B cell (primary cell): ENCODE results near the gene S100PBP. TPM values are rescaled to one million over a fixed set of nuclear protein-coding genes. Genes with fewer than 3 reads are reported as not detected.

ENCODE experiments used
- ATAC-seq: fragments of 200-7000 bp; cut with Tn5 transposase; one replicate; pipeline ENCODE4 v1.10.0; 2021; ENCODE audit warnings: low read depth, mild to moderate bottlenecking, moderate number of reproducible peaks, moderate library complexity
- CTCF ChIA-PET: fragments of 350-600 bp; sonication (Branson Sonifier 250); formaldehyde crosslinking; loops from one replicate; lab custom pipeline; 2021; ENCODE audit warnings: antibody characterized with exemption, inconsistent platforms; lab: Charles Lee
- POLR2A ChIA-PET: fragments of 350-600 bp; sonication (Branson Sonifier 250); formaldehyde crosslinking; loops from one replicate; lab custom pipeline; 2021; ENCODE audit warnings: antibody characterized with exemption; lab: Charles Lee
- DNase-seq: peaks from one replicate; pipeline ENCODE4 v3.0.0; 2013
- H2AFZ ChIP-seq: 2 replicates; pipeline ENCODE4 v1.6.1; 2012; ENCODE audit warnings: mild to moderate bottlenecking, low read depth, low read length; ENCODE audit not compliant: insufficient read depth, poor library complexity, severe bottlenecking
- H3K27ac ChIP-seq, 2 donors: 1 replicate in 1 of 2; 2 replicates in 1 of 2; pipeline ENCODE4 v1.5.1; 2012 to 2013; ENCODE audit warnings: low read length in 2 of 2, mild to moderate bottlenecking in 2 of 2, moderate library complexity in 1 of 2
- H3K27me3 ChIP-seq, 4 experiments: fragments of 200-600 bp in 1 of 4; sonication (generic) in 1 of 4; replicated peaks in 1 of 4; 1 replicate in 2 of 4; 2 replicates in 2 of 4; pipeline versions ENCODE4 v1.6.1 to v1.7.0; 2013 to 2016; ENCODE audit warnings: low read length in 3 of 4, mild to moderate bottlenecking in 2 of 4, mixed read lengths in 1 of 4, moderate library complexity in 1 of 4; ENCODE audit not compliant: insufficient read depth in 4 of 4, control insufficient read depth in 3 of 4; ENCODE audit errors: control extremely low read depth in 1 of 4
- H3K36me3 ChIP-seq, 2 experiments: replicated peaks in 1 of 2; 1 replicate in 1 of 2; 2 replicates in 1 of 2; pipeline versions ENCODE4 v1.6.1 to v1.7.1; 2013; ENCODE audit warnings: low read length in 1 of 2; ENCODE audit not compliant: insufficient read depth in 2 of 2, control insufficient read depth in 1 of 2; ENCODE audit errors: control extremely low read depth in 1 of 2, extremely low read depth in 1 of 2
- H3K4me1 ChIP-seq, 2 donors: fragments of 200-600 bp in 1 of 2; sonication (generic) in 1 of 2; 1 replicate in 1 of 2; 2 replicates in 1 of 2; pipeline versions ENCODE4 v1.5.1 to v1.6.1; 2013 to 2017; ENCODE audit warnings: low read length in 2 of 2; ENCODE audit not compliant: control insufficient read depth in 2 of 2, insufficient read depth in 2 of 2
- H3K4me2 ChIP-seq: replicated peaks from 2 replicates; pipeline ENCODE3; 2012; ENCODE audit warnings: mild to moderate bottlenecking, low read depth, low read length; ENCODE audit not compliant: poor library complexity, severe bottlenecking
- H3K4me3 ChIP-seq, 5 experiments: fragments of 200-600 bp in 1 of 5; sonication (generic) in 1 of 5; 1 replicate in 3 of 5; 2 replicates in 2 of 5; pipeline versions ENCODE4 v1.5.1 to v1.7.0; 2011 to 2016; ENCODE audit warnings: low read length in 4 of 5, mild to moderate bottlenecking in 4 of 5, low read depth in 2 of 5, control low read depth in 1 of 5, moderate library complexity in 1 of 5; ENCODE audit not compliant: insufficient read depth in 1 of 5; ENCODE audit errors: control extremely low read depth in 1 of 5, extremely low read depth in 1 of 5
- H3K79me2 ChIP-seq: fragments of 200-600 bp; sonication (generic); one replicate; pipeline ENCODE4 v1.6.0; 2016; ENCODE audit warnings: low read length; ENCODE audit not compliant: control insufficient read depth, insufficient read depth
- H3K9ac ChIP-seq: fragments of 200-600 bp; sonication (generic); 2 replicates; pipeline ENCODE4 v1.6.1; 2017; ENCODE audit warnings: mild to moderate bottlenecking, low read length, moderate library complexity
- H3K9me3 ChIP-seq, 3 donors: one replicate each; pipeline versions ENCODE4 v1.6.1 to v1.7.1; 2013; ENCODE audit warnings: low read length in 2 of 3; ENCODE audit not compliant: control insufficient read depth in 2 of 3, insufficient read depth in 1 of 3; ENCODE audit errors: control extremely low read depth in 1 of 3
- H4K20me1 ChIP-seq: 2 replicates; pipeline ENCODE4 v1.6.0; 2012; ENCODE audit warnings: mild to moderate bottlenecking, low read length; ENCODE audit not compliant: insufficient read depth, control insufficient read depth, poor library complexity, severe bottlenecking
- H3K27ac Mint-ChIP-seq: one replicate; pipeline ENCODE4 v1.8.0; 2021; ENCODE audit warnings: mixed read lengths
- H3K27me3 Mint-ChIP-seq: one replicate; pipeline ENCODE4 v1.8.0; 2021; ENCODE audit warnings: mixed read lengths
- H3K4me1 Mint-ChIP-seq: one replicate; pipeline ENCODE4 v1.8.0; 2021; ENCODE audit warnings: mixed read lengths
- H3K4me3 Mint-ChIP-seq: one replicate; pipeline ENCODE4 v1.8.0; 2021; ENCODE audit warnings: mixed read lengths
- H3K9me3 Mint-ChIP-seq: one replicate; pipeline ENCODE4 v1.8.0; 2022; ENCODE audit warnings: mixed read lengths; ENCODE audit not compliant: insufficient read depth
- EZH2 ChIP-seq: IDR thresholded peaks from 2 replicates; pipeline ENCODE4 v1.6.1; 2012; ENCODE audit warnings: borderline replicate concordance, low read depth, mild to moderate bottlenecking, moderate library complexity, low read length; ENCODE audit not compliant: insufficient read depth, poor library complexity, severe bottlenecking
- WGBS: methylation state at CpG from one replicate; pipeline ENCODE4 v1.1.5; 2013; ENCODE audit warnings: missing lambda C conversion rate; ENCODE audit not compliant: insufficient coverage; 5-methylcytosine and 5-hydroxymethylcytosine counted together
- intact Hi-C: fragments of 100-400 bp; cut with micrococcal nuclease; formaldehyde crosslinking; loops from one replicate; pipeline ENCODE4 v1.10.0; 2022
- polyA plus RNA-seq: library from polyadenylated mRNA; depleted of rRNA; stranded (reverse); fragments of >200 nt; gene quantifications from 2 replicates; pipeline ENCODE4 v1.2.3, GENCODE V29; 2012
- total RNA-seq, 2 donors: library from RNA; stranded (reverse); fragments of 120-200 nt in 1 of 2; gene quantifications; 1 replicate in 1 of 2; 2 replicates in 1 of 2; pipeline versions ENCODE4 v1.2.3 to v1.2.4, GENCODE V29; 2013 to 2022
- TF ChIP-seq, protein P1 (sequence below): fragments of 200-600 bp; IDR thresholded peaks from one replicate; pipeline ENCODE4 v1.8.0; 2022; ENCODE audit warnings: antibody characterized with exemption, mild to moderate bottlenecking

The S100PBP gene
- total and polyA plus RNA-seq, 2 donors (not counting 1 experiment from before 2014, with no cell fraction given) = 32.5 to 94.1 TPM

DNA sequence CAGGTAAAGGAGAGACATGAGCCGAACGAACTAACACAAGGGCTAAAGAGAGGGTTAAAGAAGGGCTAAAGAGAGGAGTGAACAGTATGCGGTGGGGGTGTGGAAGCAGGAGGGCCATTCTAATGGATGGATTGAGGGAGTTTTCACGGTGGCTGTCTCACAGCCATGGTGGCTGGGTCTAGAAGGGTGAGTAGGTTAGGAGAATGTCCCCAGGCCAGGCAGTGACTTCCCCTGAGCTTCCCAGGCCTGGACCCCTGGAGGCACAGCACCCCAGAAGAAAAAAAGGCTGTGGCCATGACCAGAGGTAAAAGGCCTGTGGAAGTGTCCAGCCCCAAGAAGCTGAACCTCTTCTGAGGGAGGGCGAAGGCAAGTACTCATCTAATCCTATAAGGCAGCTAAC lies 49.7 kb downstream of the S100PBP start:
- Histone ChIP-seq H3K9me3 (peaks cover 0 to 3% (median 0%) of the 10 kb centered on the region in 3 donors), H3K27ac (no peak overlapping the region), H4K20me1 (peaks cover 4% of the 10 kb centered on the region), H3K4me3 (no peak overlapping the region), H3K4me1 (peaks cover 17% of the 10 kb centered on the region in 2 donors), H3K36me3 (peaks cover 0 to 8% of the 10 kb centered on the region in 2 experiments), H3K27me3 (peaks cover 0 to 25% (median 13%) of the 10 kb centered on the region in 4 experiments), H3K79me2 (no peaks in the 10 kb centered on the region), H3K9ac (no peak overlapping the region), H3K4me2 (no peak overlapping the region), H2AFZ (no peak overlapping the region)
- ChIA-PET CTCF (interaction anchor here (1.1 kb wide), 1 partner anchor 347 kb away, joined by 3 read pairs; no protein-coding TSS in a partner anchor), POLR2A (no interaction called here)
- H3K4me3 Mint-ChIP-seq = no peak overlapping the region
- WGBS = 88% methylated on average over 4 of the region's 5 CpGs
- no peak overlapping the region for H3K27ac Mint-ChIP-seq
- TF ChIP-seq EZH2 = no peak
- TF ChIP-seq, protein P1, sequence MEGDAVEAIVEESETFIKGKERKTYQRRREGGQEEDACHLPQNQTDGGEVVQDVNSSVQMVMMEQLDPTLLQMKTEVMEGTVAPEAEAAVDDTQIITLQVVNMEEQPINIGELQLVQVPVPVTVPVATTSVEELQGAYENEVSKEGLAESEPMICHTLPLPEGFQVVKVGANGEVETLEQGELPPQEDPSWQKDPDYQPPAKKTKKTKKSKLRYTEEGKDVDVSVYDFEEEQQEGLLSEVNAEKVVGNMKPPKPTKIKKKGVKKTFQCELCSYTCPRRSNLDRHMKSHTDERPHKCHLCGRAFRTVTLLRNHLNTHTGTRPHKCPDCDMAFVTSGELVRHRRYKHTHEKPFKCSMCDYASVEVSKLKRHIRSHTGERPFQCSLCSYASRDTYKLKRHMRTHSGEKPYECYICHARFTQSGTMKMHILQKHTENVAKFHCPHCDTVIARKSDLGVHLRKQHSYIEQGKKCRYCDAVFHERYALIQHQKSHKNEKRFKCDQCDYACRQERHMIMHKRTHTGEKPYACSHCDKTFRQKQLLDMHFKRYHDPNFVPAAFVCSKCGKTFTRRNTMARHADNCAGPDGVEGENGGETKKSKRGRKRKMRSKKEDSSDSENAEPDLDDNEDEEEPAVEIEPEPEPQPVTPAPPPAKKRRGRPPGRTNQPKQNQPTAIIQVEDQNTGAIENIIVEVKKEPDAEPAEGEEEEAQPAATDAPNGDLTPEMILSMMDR = no peak
- DNase-seq (no peak), ATAC-seq (no peak)
- H3K9me3 Mint-ChIP-seq = no peaks in the 10 kb centered on the region
- peaks cover 24% of the 10 kb centered on the region for H3K4me1 Mint-ChIP-seq
- intact Hi-C loops = no loop called here
- H3K27me3 Mint-ChIP-seq = peaks cover 21% of the 10 kb centered on the region

DNA sequence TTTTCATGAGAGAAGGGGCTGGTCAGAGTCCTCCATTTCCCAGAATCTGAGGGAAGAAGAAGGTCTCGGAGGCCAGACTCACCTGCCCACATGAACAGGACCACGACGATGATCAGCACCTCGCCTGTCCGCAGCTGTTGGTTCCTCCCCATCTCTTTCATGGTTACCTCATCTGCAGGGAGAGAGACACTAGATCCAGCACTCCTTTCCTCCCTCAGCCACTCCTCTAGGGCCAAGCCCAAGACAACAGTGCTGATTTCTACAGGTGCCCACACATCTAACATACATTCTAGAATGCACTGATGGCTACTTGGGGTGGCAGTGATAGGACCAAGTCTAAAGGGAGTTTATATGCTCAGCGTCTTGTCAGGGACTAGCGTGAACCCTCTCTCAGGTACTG lies 50.2 kb downstream of the S100PBP start:
- H3K79me2 ChIP-seq = no peaks in the 10 kb centered on the region
- ChIA-PET CTCF (no interaction called here), POLR2A (no interaction called here)
- peaks cover 4% of the 10 kb centered on the region for H4K20me1 ChIP-seq
- H3K9me3 ChIP-seq = peaks cover 0 to 3% (median 0%) of the 10 kb centered on the region in 3 donors
- H3K4me3 Mint-ChIP-seq = no peak overlapping the region
- H3K27ac ChIP-seq = no peak overlapping the region
- WGBS = no CpG with 5 or more reads among the region's 7 CpGs
- intact Hi-C loops = no loop called here
- H3K4me1 ChIP-seq = peaks cover 22% of the 10 kb centered on the region in 2 donors
- TF ChIP-seq EZH2 = no peak
- TF ChIP-seq, protein P1 = no peak
- DNase-seq (no peak), ATAC-seq (no peak)
- no peak overlapping the region for H3K27ac Mint-ChIP-seq
- H3K9me3 Mint-ChIP-seq = no peaks in the 10 kb centered on the region
- H3K27me3 Mint-ChIP-seq = peaks cover 23% of the 10 kb centered on the region
- peaks cover 0 to 30% (median 14%) of the 10 kb centered on the region in 4 experiments for H3K27me3 ChIP-seq
- H3K4me1 Mint-ChIP-seq = peaks cover 28% of the 10 kb centered on the region
- H3K4me3 ChIP-seq = no peak overlapping the region
- no peak overlapping the region for H3K9ac ChIP-seq
- H2AFZ ChIP-seq = no peak overlapping the region
- H3K36me3 ChIP-seq = peaks cover 0 to 8% of the 10 kb centered on the region in 2 experiments
- no peak overlapping the region for H3K4me2 ChIP-seq
